GM19452 (cell line): ENCODE measurements around the gene ZNF417.
A peak's percentile ranks its signal among the peaks of the same experiment; 100 is the strongest.
"Not testable (repeated sequence)": the region's sequence is repeated elsewhere in the genome, so short reads cannot be mapped to it uniquely, and the experiment has no call there.

Experiments
- ATAC-seq: cut with Tn5 transposase; IDR thresholded peaks from one replicate; pipeline ENCODE4 v1.9.1; 2021; ENCODE audit not compliant: unreplicated experiment

Gene ZNF417

GRCh38 chr19:57916168-57916995, at the start of gene ZNF417:
Gene ZNF417 (minus strand): TSS chr19:57916592. CDS start chr19:57916411, 181 bp downstream.
- ATAC-seq, result peak; percentile 96

- ATAC-seq, result no peak
Observed at GRCh38 chr19:57964761-57965160, 48.4 kb upstream of the ZNF417 start.

DNA sequence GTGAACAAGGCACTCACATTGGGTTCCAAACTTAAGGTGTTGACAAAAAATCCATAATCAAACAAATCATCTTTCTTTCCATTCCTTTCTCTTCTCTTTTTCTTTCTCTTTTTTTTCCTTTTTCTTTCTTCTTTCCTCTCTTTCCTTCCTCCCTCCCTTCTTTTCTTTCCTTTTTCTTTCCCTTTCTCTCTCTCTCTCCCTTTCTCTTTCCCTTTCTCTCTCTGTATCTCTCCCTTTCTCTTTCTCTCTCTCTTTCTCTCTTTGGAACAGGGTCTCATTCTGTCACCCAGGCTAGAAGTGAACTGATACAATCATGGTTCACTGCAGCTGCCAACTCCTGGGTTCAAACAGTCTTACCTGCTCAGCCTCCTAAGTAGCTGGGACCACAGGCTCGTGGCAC, 45.4 kb upstream of the ZNF417 start:
- ATAC-seq, result no peak

DNA sequence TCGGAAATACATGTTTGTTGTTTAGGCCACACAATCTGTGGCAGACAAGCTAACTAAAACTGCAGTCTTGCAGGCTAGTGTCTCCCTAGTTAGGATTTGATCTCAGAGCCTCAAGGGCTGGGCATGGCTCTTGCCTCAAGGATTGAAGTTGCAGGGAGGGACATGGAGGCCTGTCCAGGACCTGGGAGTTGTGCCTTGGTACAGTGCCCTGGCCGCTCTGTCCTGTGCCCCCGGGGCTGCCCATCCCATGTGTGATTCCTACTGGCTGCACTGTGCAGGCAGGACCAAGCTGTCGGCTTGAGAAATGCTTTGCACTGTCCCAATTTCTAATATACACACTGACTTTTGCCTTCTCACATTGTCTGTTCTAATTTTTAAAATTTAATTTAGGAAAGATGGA, 38.6 kb upstream of the ZNF417 start:
- ATAC-seq, result no peak

DNA sequence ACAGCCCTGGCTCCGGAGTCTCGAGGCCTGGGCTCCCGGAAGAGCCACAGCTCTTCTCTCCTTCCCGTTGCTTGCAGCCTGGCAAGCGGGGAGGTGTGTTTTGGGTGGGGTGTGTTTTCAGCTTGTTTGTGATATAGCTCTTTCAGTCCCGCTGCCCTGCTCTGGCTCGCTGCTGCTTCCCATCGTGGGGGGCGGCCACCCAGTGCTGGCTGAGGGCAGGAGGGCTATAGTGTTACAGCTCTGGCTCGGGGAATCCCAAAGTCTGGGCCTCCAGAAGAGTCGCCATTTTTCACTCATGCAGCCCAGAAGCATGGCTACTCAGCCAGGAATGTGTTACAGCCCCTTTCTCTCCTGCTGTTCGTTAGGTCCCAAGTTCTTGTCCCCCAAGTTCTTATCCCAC, 33.3 kb upstream of the ZNF417 start:
- no peak for ATAC-seq

- ATAC-seq, result no peak
Observed at GRCh38 chr19:57949296-57949695, 32.9 kb upstream of the ZNF417 start.

GRCh38 chr19:57947419-57948134, 31.2 kb upstream of the ZNF417 start, which contains the start of gene ZNF256:
Gene ZNF256 (minus strand): TSS chr19:57947706. CDS start chr19:57947474, 232 bp downstream.
- ATAC-seq, result peak; percentile 88

- ATAC-seq, result no peak
Observed at GRCh38 chr19:57947088-57947418, 30.7 kb upstream of the ZNF417 start.

DNA sequence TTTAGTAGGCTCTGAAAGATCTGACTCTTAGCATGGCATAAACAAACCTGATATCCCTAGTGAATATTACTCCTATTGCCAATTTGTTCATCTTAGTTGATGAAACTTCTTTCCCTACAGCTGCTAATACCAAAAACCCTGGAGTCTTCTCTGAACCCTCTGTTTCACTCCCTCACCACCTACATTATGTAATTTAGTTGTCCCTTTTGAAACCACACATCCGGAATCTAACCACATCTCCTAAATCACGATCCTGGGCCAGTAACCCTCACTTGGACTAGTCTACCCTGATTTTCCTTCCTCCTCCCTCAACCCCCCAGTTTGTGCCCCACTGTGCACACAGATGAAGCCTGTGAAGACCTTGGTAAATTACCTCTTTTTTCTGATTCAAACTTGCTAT, 29.9 kb upstream of the ZNF417 start:
- ATAC-seq, result no peak

- ATAC-seq, result no peak
Observed at GRCh38 chr19:57941593-57941992, 25.2 kb upstream of the ZNF417 start.

GRCh38 chr19:57935731-57936130, 19.3 kb upstream of the ZNF417 start:
- no peak for ATAC-seq

- no peak for ATAC-seq
Observed at GRCh38 chr19:57934820-57935665, 18.7 kb upstream of the ZNF417 start, which contains the start of gene ZNF418. Gene ZNF418 (minus strand): TSS chr19:57935402. CDS start chr19:57933822, 1,580 bp downstream.

GRCh38 chr19:57927587-57927986, 11.2 kb upstream of the ZNF417 start:
- ATAC-seq, result no peak

GRCh38 chr19:57914531-57914930, 1.9 kb downstream of the ZNF417 start:
- no peak for ATAC-seq

DNA sequence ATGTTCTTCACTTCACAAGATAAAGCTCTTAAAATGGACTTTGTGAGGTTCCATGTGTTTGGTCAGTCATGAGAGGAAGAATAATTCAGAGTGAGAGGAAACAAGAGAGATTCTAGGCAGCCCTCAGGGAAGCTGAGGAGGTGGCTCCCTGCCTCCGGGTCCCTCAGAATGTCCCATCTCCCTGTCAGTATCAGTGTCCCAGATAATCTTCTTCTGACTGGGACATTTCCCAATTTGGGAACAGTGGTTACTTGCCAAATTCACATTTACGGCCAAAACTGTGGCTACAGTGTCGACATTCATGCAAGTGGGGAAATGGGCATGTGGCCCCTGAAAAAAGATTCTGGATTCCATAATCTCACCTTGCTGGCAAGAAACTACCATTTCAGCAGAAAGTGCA, 9.0 kb downstream of the ZNF417 start:
- ATAC-seq, result no peak

DNA sequence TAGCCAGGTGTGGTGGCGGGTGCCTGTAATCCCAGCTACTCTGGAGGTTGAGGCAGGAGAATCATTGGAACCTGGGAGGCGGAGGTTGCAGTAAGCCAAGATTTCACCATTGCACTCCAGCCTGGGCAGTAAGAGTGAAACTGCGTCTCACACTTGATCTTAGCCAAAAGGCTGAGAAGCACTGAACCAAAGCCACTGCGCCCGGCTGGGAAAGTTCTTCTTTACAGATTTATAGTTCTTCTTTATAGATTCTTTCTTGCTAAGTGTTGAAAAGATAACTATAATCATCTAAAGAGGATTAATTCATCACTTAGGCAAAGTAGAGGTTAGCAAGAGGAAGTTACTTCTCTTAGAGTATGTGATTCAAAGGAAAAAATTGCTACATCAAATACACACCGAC, 11.1 kb downstream of the ZNF417 start:
- ATAC-seq, result no peak

- no peak for ATAC-seq
Observed at GRCh38 chr19:57903618-57904184, 12.7 kb downstream of the ZNF417 start.

DNA sequence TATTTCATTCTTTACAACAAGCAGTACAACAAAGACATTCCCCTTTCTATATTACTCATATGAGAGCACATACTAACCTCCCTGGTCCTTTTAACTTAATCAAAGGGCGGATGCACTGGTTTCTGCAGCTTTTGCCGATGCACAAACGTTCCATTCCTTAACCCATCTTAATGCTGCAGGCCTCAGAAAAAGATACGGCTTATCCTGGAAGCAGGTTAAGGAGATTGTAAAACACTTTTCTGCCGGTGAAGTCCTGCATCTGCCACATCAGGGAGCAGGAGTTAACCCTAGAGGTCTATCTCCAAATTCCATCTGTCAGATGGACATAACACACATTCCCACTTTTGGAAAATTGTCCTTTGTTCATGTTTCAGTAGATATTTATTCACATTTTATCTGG, 16.1 kb downstream of the ZNF417 start:
- no peak for ATAC-seq

DNA sequence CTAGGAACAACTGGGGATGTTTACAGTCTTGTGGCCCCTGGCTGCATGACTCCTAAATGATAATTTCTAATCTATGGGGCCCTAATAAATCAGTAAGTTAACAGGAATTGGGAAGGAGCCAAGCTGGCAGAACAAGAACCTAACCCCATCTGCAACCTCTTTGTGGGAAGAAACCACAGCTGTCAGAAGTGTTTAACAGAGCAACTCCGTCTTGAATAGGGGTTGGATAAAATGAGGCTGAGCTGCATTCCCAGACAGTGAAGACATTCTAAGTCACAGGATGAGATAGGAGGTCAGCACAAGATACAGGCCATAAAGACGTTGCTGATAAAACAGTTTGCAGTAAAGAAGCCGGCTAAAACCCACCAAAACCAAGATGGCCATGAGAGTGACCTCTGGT, 25.7 kb downstream of the ZNF417 start:
- not testable (repeated sequence) for ATAC-seq

DNA sequence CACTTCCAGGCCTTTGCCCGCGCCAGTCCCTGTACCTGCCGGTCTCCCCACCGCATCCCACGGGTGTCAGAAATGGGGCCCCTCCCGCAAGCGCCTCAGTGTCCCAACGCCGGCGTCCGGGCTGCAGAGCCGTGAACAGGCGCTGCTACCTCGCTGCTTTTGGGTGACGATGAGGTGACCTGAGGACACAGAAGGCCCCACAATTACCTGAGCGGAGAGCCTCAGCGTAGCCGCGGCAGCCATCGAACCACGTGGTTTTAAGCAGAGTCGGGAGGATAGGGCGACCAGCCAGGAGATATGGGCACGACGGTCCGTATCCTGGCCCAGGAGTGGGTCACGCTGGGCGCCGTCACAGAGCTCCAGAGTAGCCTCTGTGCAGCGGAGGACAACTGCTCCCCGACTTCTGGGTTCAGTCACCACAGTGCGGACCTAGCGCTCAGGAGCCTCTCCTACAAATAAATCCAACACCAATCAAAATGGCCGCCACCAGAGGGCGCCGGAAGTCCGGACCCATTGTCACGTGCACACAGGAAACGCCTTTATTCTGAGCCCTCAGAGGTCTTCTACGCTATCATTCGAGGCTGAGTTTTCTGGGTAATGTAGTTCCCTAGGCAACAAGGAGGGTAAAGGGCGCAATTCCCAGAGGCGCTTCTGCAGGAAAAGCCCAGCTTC, 27.7 kb downstream of the ZNF417 start, which contains the start of gene ZNF814:
Gene ZNF814 (minus strand): TSS at position 478 of the 672 bp plus-strand sequence. CDS start 235 bp downstream, at position 243.
- peak; percentile 70 for ATAC-seq
